LNCaP clone FGC (cell line): ENCODE data around the gene LRRC56.

ENCODE experiments used
- DNase-seq: peaks from one replicate; pipeline ENCODE4 v3.0.0-alpha.2; 2011; ENCODE audit warnings: low read depth
- H3K4me3 ChIP-seq: 2 replicates; pipeline ENCODE4 v1.5.1; 2011; ENCODE audit warnings: mild to moderate bottlenecking, low read depth, low read length, control low read depth
- TF ChIP-seq, protein P1 (sequence below): IDR thresholded peaks from 2 replicates; pipeline ENCODE4 v1.5.1; 2012; ENCODE audit warnings: mild to moderate bottlenecking; ENCODE audit not compliant: control insufficient read depth, insufficient read depth; ENCODE audit errors: extremely low read depth

LRRC56 gene

DNA sequence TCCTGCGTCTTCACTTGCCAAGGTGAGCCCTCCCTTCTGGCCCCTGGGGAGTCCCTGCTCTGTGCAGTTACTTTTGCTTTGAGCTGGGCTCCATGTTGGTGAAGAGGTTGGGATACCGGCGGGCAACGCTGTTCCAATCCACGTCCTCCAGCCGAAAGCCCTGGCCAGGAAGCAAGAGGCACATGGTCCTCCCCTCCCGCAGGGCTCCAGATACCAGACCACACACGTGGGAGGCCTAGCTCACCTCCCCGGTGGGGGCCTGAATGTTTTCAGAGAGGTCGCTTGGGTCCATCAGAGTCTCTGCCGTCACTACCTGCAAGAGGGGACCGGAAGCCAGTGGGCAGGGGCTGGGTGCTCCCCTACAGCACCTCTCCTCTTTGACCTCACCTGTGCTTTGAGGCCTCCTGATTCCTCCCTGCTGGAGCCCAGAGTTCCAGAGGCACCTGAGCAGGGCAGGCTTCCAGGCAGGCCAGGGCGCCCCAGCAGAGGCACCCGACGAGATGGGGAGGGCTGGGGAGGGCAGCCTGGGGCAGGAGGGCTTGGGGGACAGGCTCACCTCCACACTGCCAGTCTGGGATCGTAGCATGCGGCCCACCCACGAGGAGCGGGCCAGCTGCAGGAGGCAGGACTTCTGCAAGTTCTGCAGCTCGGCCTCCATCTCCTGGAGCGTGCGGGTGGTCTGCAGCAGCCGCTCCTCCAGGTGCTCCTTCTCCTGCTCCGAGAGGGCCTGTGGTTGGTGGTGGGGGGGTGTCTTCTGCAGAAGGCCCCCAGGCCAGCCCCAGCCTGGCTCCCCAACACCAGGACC, 20.2 kb downstream of the LRRC56 start:
- TF ChIP-seq, protein P1, sequence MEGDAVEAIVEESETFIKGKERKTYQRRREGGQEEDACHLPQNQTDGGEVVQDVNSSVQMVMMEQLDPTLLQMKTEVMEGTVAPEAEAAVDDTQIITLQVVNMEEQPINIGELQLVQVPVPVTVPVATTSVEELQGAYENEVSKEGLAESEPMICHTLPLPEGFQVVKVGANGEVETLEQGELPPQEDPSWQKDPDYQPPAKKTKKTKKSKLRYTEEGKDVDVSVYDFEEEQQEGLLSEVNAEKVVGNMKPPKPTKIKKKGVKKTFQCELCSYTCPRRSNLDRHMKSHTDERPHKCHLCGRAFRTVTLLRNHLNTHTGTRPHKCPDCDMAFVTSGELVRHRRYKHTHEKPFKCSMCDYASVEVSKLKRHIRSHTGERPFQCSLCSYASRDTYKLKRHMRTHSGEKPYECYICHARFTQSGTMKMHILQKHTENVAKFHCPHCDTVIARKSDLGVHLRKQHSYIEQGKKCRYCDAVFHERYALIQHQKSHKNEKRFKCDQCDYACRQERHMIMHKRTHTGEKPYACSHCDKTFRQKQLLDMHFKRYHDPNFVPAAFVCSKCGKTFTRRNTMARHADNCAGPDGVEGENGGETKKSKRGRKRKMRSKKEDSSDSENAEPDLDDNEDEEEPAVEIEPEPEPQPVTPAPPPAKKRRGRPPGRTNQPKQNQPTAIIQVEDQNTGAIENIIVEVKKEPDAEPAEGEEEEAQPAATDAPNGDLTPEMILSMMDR, result no peak
- no peak for DNase-seq
- H3K4me3 ChIP-seq, result no peak overlapping the region

DNA sequence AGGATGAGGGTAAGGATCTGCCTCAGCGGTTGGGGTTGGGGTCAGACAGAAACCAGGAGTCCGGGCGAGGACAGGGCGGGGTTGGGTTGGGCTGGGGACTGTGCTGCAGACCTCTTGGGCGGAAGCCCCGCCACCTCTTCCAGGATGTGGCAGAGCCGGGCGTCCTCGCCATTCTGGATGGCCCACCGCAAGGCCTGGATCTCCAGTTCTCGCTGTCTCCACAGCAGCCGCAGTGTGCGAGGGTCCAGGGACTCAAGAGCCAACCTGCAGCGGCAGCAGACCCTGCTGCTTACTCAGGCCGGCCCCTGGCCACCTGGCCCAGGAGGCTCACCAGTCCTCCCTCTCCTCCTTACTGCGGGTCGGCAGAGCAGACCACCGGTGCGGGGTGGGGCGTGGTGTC, 21.2 kb downstream of the LRRC56 start:
- DNase-seq, result no peak
- H3K4me3 ChIP-seq, result no peak overlapping the region

DNA sequence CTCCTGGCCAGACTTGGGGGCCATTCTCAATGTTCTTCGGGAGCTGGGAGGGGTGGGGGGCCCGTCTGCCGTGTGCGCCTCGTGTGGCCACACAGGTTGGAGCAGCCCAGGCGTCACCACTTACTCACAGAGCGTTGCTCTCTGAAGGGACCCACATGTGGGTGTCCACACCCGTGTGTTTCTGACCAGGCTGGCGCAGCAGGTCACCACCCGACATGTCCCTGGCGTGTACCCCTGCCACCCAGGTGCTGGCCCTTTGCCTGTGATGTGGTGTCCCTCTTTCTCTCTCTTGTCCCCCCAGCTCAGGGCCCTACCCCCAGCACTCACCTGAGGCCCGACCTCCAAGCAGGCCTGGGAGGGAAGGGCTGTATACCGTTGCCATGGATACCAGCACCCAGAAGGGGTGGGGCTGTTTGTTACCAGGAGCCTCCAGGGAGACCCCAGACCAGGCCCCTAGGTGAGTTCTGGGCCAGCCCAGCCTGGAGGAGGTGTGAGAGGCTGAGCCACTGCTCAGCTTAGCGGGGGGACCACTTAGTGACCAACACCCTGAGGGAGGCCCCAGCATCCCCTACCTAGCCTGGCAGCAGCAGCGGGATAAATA, 21.8 kb downstream of the LRRC56 start:
- no peak for DNase-seq
- H3K4me3 ChIP-seq, result no peak overlapping the region
- TF ChIP-seq, protein P1, result no peak

More for the DNA sequence above, 21.2 kb downstream of the LRRC56 start:
- TF ChIP-seq, protein P1, result no peak

DNA sequence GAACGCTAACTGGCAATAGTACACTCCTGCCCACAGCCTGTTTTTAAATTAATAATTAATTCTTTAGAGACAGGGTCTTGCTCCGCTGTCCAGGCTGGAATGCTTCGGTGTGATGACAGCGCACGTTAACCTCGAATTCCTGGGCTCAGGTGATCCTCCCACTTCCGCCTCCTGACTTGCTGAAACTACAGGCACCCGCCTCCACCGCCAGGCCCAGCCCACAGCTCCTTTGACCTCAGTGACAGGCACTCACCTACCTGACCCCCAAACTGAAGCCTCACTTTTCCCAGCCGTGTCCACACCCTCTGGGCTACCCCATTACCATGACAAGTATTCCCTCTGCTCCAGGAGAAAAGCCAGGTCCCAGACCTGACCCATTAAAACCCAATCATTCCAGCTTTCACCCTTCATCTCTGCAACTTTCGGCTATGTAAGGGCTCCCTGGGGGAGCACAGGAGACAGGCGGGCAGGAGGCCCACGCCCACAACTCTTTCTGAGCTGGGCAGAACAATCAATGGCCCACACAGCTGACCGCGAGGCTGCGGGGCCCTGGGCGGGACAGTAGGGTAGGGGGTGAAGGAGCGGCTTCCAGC, 22.5 kb downstream of the LRRC56 start:
- TF ChIP-seq, protein P1, result no peak
- DNase-seq, result no peak

DNA sequence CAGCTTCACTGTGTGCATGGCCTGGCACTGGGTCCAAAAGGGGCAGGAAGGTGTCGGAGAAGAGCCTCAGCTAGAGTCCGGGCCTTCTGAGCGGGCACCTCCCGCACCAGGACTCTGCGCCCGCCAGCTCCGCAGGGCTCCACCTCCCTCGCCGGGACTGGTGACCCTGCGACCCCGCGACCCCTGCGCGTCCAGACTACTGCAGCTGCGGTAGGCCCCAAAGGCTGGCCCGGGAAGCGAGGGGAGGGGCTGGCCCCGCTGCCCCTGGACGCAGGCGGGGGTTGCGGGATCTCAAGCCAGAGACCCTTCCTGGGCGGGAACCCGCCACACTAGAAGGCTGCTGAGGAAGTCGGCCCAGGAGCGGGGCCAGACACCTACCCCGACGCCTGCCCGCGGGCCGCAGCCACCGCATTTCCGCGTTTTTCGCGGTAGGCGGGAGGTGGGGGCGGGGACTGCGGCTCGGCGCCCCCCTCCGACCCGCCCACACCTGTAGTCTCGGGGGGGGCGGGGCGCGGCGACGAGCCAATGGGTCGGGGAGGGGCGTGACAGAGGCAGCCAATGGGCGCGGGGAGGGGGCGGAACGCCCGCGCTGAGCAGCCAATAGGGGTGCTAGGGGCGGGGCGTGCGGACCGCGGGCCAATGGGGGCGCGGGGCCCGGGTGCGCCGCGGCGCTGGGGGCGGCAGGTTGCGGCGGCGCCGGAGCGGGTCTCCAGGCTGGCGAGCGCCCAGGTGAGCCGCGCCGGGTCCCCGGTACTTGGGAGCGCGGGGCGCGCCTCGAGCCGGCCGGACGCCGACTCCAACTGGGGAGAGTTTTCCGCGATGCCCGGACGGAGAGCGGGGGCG, 23.2 kb downstream of the LRRC56 start, which contains the start of the genes LMNTD2 and RASSF7:
LMNTD2 (minus strand) TSS at position 434 of the 843 bp plus-strand sequence; CDS start at position 412, 22 bp downstream.
RASSF7 (plus strand) TSS at position 666 of the 843 bp plus-strand sequence. CDS start 799 bp downstream, outside the sequence.
- TF ChIP-seq, protein P1, result no peak
- H3K4me3 ChIP-seq, result peak within 1 kb of the TSS; percentile 79
- peak; percentile 33 for DNase-seq

More for the DNA sequence above, 22.5 kb downstream of the LRRC56 start:
- H3K4me3 ChIP-seq, result peak overlapping the region; percentile 62
